HL-60 (cell line): ENCODE data around the gene DXO.

Source experiments
- CTCF ChIP-seq: IDR thresholded peaks from one replicate; pipeline ENCODE4 v1.5.1; 2011; ENCODE audit warnings: low read length, control low read depth, inconsistent platforms; ENCODE audit not compliant: insufficient read depth
- GABPA ChIP-seq: IDR thresholded peaks from 2 replicates; pipeline ENCODE4 v1.6.1; 2012; ENCODE audit warnings: low read depth
- POLR2AphosphoS5 ChIP-seq: IDR thresholded peaks from 2 replicates; pipeline ENCODE4 v1.6.1; 2012; ENCODE audit warnings: low read depth
- REST ChIP-seq: IDR thresholded peaks from 2 replicates; pipeline ENCODE4 v1.6.1; 2012; ENCODE audit warnings: low read depth; ENCODE audit not compliant: insufficient replicate concordance
- SPI1 ChIP-seq: IDR thresholded peaks from 2 replicates; pipeline ENCODE4 v1.6.1; 2012; ENCODE audit warnings: low read depth, mild to moderate bottlenecking, borderline replicate concordance

- TF ChIP-seq CTCF (no peak), POLR2AphosphoS5 (peak; percentile 39; the same call in 1 of the 2 replicates), SPI1 (no peak), REST (no peak), GABPA (peak; percentile 83)
Observed at GRCh38 chr6:31971993-31972708, at the start of gene DXO.
